GM13977 (cell line): Measurements from ENCODE around the gene PHF3.

Source experiments
- DNase-seq: peaks from one replicate; pipeline ENCODE4 v3.0.0; 2012; ENCODE audit warnings: low spot score
- in situ Hi-C: fragments of 300-500 bp; cut with MboI; formaldehyde crosslinking; loops from one replicate; pipeline ENCODE4 v1.12.0; 2022; ENCODE audit warnings: low sequenced_read_pairs, low pct_unique_long_range_greater_than_20kb, mixed read lengths, inconsistent platforms; ENCODE audit not compliant: unreplicated experiment
- TF ChIP-seq, protein P1 (sequence below): IDR thresholded peaks from 2 replicates; pipeline ENCODE4 v1.5.1; 2012; ENCODE audit warnings: mild to moderate bottlenecking, control low read depth; ENCODE audit not compliant: insufficient read depth; ENCODE audit errors: extremely low read depth, missing control alignments

The PHF3 gene

GRCh38 chr6:63637865-63638445, 2.4 kb downstream of the PHF3 start:
- in situ Hi-C loops, result no loop called here
- TF ChIP-seq, protein P1, sequence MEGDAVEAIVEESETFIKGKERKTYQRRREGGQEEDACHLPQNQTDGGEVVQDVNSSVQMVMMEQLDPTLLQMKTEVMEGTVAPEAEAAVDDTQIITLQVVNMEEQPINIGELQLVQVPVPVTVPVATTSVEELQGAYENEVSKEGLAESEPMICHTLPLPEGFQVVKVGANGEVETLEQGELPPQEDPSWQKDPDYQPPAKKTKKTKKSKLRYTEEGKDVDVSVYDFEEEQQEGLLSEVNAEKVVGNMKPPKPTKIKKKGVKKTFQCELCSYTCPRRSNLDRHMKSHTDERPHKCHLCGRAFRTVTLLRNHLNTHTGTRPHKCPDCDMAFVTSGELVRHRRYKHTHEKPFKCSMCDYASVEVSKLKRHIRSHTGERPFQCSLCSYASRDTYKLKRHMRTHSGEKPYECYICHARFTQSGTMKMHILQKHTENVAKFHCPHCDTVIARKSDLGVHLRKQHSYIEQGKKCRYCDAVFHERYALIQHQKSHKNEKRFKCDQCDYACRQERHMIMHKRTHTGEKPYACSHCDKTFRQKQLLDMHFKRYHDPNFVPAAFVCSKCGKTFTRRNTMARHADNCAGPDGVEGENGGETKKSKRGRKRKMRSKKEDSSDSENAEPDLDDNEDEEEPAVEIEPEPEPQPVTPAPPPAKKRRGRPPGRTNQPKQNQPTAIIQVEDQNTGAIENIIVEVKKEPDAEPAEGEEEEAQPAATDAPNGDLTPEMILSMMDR, result no peak
- no peak for DNase-seq

- in situ Hi-C loops, result no loop called here
Observed at GRCh38 chr6:63640062-63640461, 4.5 kb downstream of the PHF3 start.

GRCh38 chr6:63643862-63644261, 8.3 kb downstream of the PHF3 start:
- in situ Hi-C loops, result no loop called here
- TF ChIP-seq, protein P1, result no peak
- DNase-seq, result no peak

More at GRCh38 chr6:63640062-63640461, 4.5 kb downstream of the PHF3 start:
- no peak for DNase-seq
- TF ChIP-seq, protein P1, result no peak

DNA sequence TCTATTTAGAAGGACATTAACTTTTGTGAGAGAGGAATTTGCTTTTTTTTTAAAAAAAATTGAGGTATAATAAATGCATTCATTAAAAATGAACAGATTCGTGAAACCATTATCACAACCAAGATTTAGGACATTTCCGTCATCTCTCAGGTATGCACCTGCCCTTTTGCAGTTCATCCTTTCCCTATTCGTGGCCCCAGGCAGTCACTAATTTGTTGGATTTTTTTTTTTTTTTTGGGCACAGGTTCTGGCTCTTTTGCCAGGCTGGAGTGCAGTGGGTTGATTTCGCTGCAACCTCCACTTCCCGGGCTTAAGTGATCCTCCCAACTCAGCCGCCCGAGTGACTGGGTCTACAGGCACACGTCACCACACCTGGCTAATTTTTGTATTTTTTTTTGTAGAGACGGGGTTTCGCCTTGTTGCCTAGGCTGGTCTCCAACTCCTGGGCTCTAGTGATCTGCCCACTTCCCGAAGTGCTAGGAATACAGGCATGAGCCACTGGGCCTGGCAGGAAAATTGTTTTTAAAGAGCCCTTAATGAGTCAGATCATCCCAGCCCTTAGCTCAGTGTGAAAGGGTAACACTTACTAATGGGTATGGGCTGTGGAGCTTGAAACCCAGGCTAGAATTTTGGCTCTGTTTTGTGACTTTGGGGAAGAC, 9.2 kb downstream of the PHF3 start:
- DNase-seq, result no peak
- TF ChIP-seq, protein P1, result no peak
- in situ Hi-C loops, result no loop called here

GRCh38 chr6:63649269-63649668, 13.7 kb downstream of the PHF3 start:
- in situ Hi-C loops, result no loop called here
- DNase-seq, result no peak
- TF ChIP-seq, protein P1, result no peak

- TF ChIP-seq, protein P1, result no peak
- in situ Hi-C loops, result no loop called here
- DNase-seq, result no peak
Observed at GRCh38 chr6:63649847-63650265, 14.3 kb downstream of the PHF3 start.
